ENCODE measurements around the gene GBGT1. TPM values are rescaled to one million over a fixed set of nuclear protein-coding genes. Genes with fewer than 3 reads are reported as not detected.

GBGT1 gene
- total and polyA plus RNA-seq, 9 of the 15 experiments (the other 6 are each of a cell fraction or from before 2014, with no cell fraction given), result 0.55 to 25.8 (median 13.7) TPM

- TF ChIP-seq FOXK2 (conservative IDR thresholded peaks at IDR 0.05 in 1 of 2, IDR thresholded peaks at IDR 0.05 in 1 of 2; ENCODE audit: low read depth in 2 of 2), result peak; percentile 98 to 99
- TF ChIP-seq GTF2E2 (tag; IDR thresholded peaks at IDR 0.05), result no peak
- TF ChIP-seq RBM22 (IDR thresholded peaks at IDR 0.05; ENCODE audit: low read depth, low read length, poor library complexity, severe bottlenecking), result no peak
- no peak for TF ChIP-seq NFYB (IDR thresholded peaks at IDR 0.05; ENCODE audit: extremely low read depth, insufficient read length)
- peak; percentile 84 to 94 for TF ChIP-seq MNT (conservative IDR thresholded peaks at IDR 0.05)
- peak; percentile 37 for TF ChIP-seq DACH1 (IDR thresholded peaks at IDR 0.05; ENCODE audit: partially characterized antibody)
- peak in 1 of 2 experiments; percentile 56 for TF ChIP-seq E2F6 (IDR thresholded peaks at IDR 0.05; ENCODE audit: borderline replicate concordance in 1 of 2, extremely low read depth in 1 of 2, insufficient read depth in 1 of 2, insufficient read length in 1 of 2, low read depth in 1 of 2, low read length in 1 of 2, poor library complexity in 1 of 2, severe bottlenecking in 1 of 2)
- peak; percentile 55; the same call in 1 of the 2 replicates for TF ChIP-seq NCOA1 (IDR thresholded peaks at IDR 0.05; ENCODE audit: low read depth)
- peak in 1 of 2 experiments; percentile 46; a peak in 1 of 4 replicates for TF ChIP-seq SIN3A (IDR thresholded peaks at IDR 0.05; ENCODE audit: borderline replicate concordance in 2 of 2, control insufficient read depth in 1 of 2, low read depth in 2 of 2, low read length in 2 of 2)
- TF ChIP-seq ZNF780A (CRISPR knock-in tag; IDR thresholded peaks at IDR 0.05), result no peak
- peak; percentile 36; the same call in 1 of the 2 replicates for TF ChIP-seq ZKSCAN1 (IDR thresholded peaks at IDR 0.05; ENCODE audit: low read depth, low read length)
- peak; percentile 98 for TF ChIP-seq FOXP4 (CRISPR knock-in tag; IDR thresholded peaks at IDR 0.05; ENCODE audit: borderline replicate concordance)
- TF ChIP-seq POLR2AphosphoS5 (IDR thresholded peaks at IDR 0.05; ENCODE audit: control insufficient read depth, insufficient read depth, low read depth, low read length), result no peak
- no peak for TF ChIP-seq MEIS2 (IDR thresholded peaks at IDR 0.05; ENCODE audit: partially characterized antibody)
- no peak for TF ChIP-seq HLTF (IDR thresholded peaks at IDR 0.05)
- peak; percentile 83 for TF ChIP-seq LEF1 (IDR thresholded peaks at IDR 0.05)
- TF ChIP-seq TRIM24 (IDR thresholded peaks at IDR 0.05), result peak in 1 of 2 experiments; percentile 34; a peak in 1 of 4 replicates
- TF ChIP-seq ZBTB7A (IDR thresholded peaks at IDR 0.05; ENCODE audit: borderline replicate concordance, control insufficient read depth, low read depth, low read length), result peak; percentile 76; the same call in 1 of the 2 replicates
- peak; percentile 79; the same call in 1 of the 2 replicates for TF ChIP-seq ZNF395 (CRISPR knock-in tag; IDR thresholded peaks at IDR 0.05)
- peak; percentile 97 for TF ChIP-seq FOXP1 (CRISPR knock-in tag; IDR thresholded peaks at IDR 0.05)
- peak; percentile 80 for TF ChIP-seq ATF7 (IDR thresholded peaks at IDR 0.05)
Observed at GRCh38 chr9:133133681-133134387, 29.9 kb downstream of the GBGT1 start (continued).

All from K562 (cell line).